OCI-LY1 (cell line): ENCODE results near the gene AQP12A.

Source experiments
- CTCF ChIP-seq: fragments of 200-600 bp; sonication (generic), shearing (Covaris generic); IDR thresholded peaks from 2 replicates; pipeline ENCODE4 v1.5.1; 2017; ENCODE audit warnings: mild to moderate bottlenecking, antibody characterized with exemption, low read length, moderate library complexity, mixed read lengths
- EZH2 ChIP-seq: fragments of 200-600 bp; sonication (generic), shearing (Covaris generic); IDR thresholded peaks from 2 replicates; pipeline ENCODE4 v1.8.0; 2017; ENCODE audit warnings: borderline replicate concordance, mixed run types, mild to moderate bottlenecking, antibody characterized with exemption, low read length, moderate library complexity, mixed read lengths

- no peak for TF ChIP-seq CTCF
- TF ChIP-seq EZH2 = no peak
These were observed 48.4 kb upstream of the AQP12A start for GRCh38 chr2:240643093-240643810.
